ENCODE measurements around the gene CAMTA1.

The CAMTA1 gene

GRCh38 chr1:7659514-7659913 lies 874.3 kb downstream of the CAMTA1 start:
- no peak for FAIRE-seq
- no peak for DNase-seq (ENCODE audit: low spot score)

GRCh38 chr1:7663451-7664146 lies 878.3 kb downstream of the CAMTA1 start:
- FAIRE-seq (no peak), DNase-seq (ENCODE audit: low spot score) (no peak)

GRCh38 chr1:7664147-7664892 lies 879.1 kb downstream of the CAMTA1 start:
- no peak for DNase-seq (ENCODE audit: low spot score)
- no peak for FAIRE-seq

- DNase-seq (ENCODE audit: low spot score) = no peak
- no peak for FAIRE-seq
These were observed 879.6 kb downstream of the CAMTA1 start for GRCh38 chr1:7664893-7665250.

- FAIRE-seq (no peak), DNase-seq (ENCODE audit: low spot score) (no peak)
These were observed 881.0 kb downstream of the CAMTA1 start for GRCh38 chr1:7666249-7666648.

- FAIRE-seq = no peak
These were observed 881.9 kb downstream of the CAMTA1 start for GRCh38 chr1:7667159-7667558.

GRCh38 chr1:7667625-7668218 lies 882.5 kb downstream of the CAMTA1 start:
- DNase-seq (ENCODE audit: low spot score) = peak; percentile 60
- FAIRE-seq = peak; percentile 29

More at GRCh38 chr1:7667159-7667558, 881.9 kb downstream of the CAMTA1 start:
- DNase-seq (ENCODE audit: low spot score) = no peak

- DNase-seq (ENCODE audit: low spot score) (peak; percentile 16), FAIRE-seq (no peak)
These were observed 884.5 kb downstream of the CAMTA1 start for GRCh38 chr1:7669559-7670311.

- no peak for DNase-seq (ENCODE audit: low spot score)
- no peak for FAIRE-seq
These were observed 885.3 kb downstream of the CAMTA1 start for GRCh38 chr1:7670334-7671145.

GRCh38 chr1:7671146-7671465 lies 885.9 kb downstream of the CAMTA1 start:
- DNase-seq (ENCODE audit: low spot score) (no peak), FAIRE-seq (no peak)

- FAIRE-seq (no peak), DNase-seq (ENCODE audit: low spot score) (no peak)
These were observed 886.4 kb downstream of the CAMTA1 start for GRCh38 chr1:7671676-7672075.

GRCh38 chr1:7672864-7673263 lies 887.6 kb downstream of the CAMTA1 start:
- FAIRE-seq = no peak
- DNase-seq (ENCODE audit: low spot score) = no peak

GRCh38 chr1:7674972-7675371 lies 889.7 kb downstream of the CAMTA1 start:
- FAIRE-seq = no peak
- no peak for DNase-seq (ENCODE audit: low spot score)

- FAIRE-seq (no peak), DNase-seq (ENCODE audit: low spot score) (no peak)
These were observed 890.4 kb downstream of the CAMTA1 start for GRCh38 chr1:7675431-7676273.

- FAIRE-seq (no peak), DNase-seq (ENCODE audit: low spot score) (no peak)
These were observed 891.2 kb downstream of the CAMTA1 start for GRCh38 chr1:7676274-7676945.

GRCh38 chr1:7677111-7677510 lies 891.9 kb downstream of the CAMTA1 start:
- no peak for DNase-seq (ENCODE audit: low spot score)
- no peak for FAIRE-seq

- DNase-seq (ENCODE audit: low spot score) = no peak
These were observed 892.6 kb downstream of the CAMTA1 start for GRCh38 chr1:7677815-7678214.

GRCh38 chr1:7678491-7679158 lies 893.4 kb downstream of the CAMTA1 start:
- FAIRE-seq (no peak), DNase-seq (ENCODE audit: low spot score) (no peak)

More at GRCh38 chr1:7677815-7678214, 892.6 kb downstream of the CAMTA1 start:
- no peak for FAIRE-seq
